Stomach smooth muscle (tissue), 2 donors: ENCODE data around the gene GGCX.
"Not testable (repeated sequence)": the region's sequence is repeated elsewhere in the genome, so short reads cannot be mapped to it uniquely, and the experiment has no call there.

ENCODE experiments used
- H3K27ac ChIP-seq: one replicate; pipeline ENCODE4 v1.7.0; 2013; ENCODE audit warnings: mild to moderate bottlenecking, low read length, inconsistent platforms
- H3K27me3 ChIP-seq, 2 donors: one replicate each; pipeline ENCODE4 v1.7.0; 2013; ENCODE audit warnings: low read length in 2 of 2; ENCODE audit not compliant: insufficient read depth in 2 of 2, control insufficient read depth in 1 of 2
- H3K36me3 ChIP-seq, 2 donors: one replicate each; pipeline ENCODE4 v1.7.0; 2013; ENCODE audit warnings: low read length in 2 of 2; ENCODE audit not compliant: control insufficient read depth in 2 of 2, insufficient read depth in 2 of 2
- H3K4me1 ChIP-seq: one replicate; pipeline ENCODE4 v1.7.0; 2013; ENCODE audit warnings: low read length; ENCODE audit not compliant: control insufficient read depth, insufficient read depth
- H3K4me3 ChIP-seq, 2 donors: one replicate each; pipeline ENCODE4 v1.7.0; 2013; ENCODE audit warnings: low read length in 2 of 2
- H3K9ac ChIP-seq, 2 donors: one replicate each; pipeline ENCODE4 v1.7.0; 2013; ENCODE audit warnings: low read length in 2 of 2, mild to moderate bottlenecking in 1 of 2
- H3K9me3 ChIP-seq, 2 donors: one replicate each; pipeline ENCODE4 v1.7.0; 2013; ENCODE audit warnings: low read length in 2 of 2; ENCODE audit not compliant: control insufficient read depth in 2 of 2
- donor health status: healthy.
- donor health status: Pancreatic carcinoma.

The GGCX gene

GRCh38 chr2:85593023-85593422 lies 31.7 kb upstream of the GGCX start:
- Histone ChIP-seq H3K27ac (no peak overlapping the region), H3K9ac (no peak overlapping the region), H3K36me3 (peaks cover 6 to 12% of the 10 kb centered on the region in 2 donors), H3K27me3 (no peaks in the 10 kb centered on the region), H3K4me1 (peaks cover 53% of the 10 kb centered on the region), H3K9me3 (no peaks in the 10 kb centered on the region), H3K4me3 (no peak overlapping the region)

GRCh38 chr2:85592299-85592698 lies 31.0 kb upstream of the GGCX start:
- peaks cover 53% of the 10 kb centered on the region for H3K4me1 ChIP-seq
- H3K9me3 ChIP-seq, H3K27me3 ChIP-seq, H3K27ac ChIP-seq, H3K4me3 ChIP-seq, H3K9ac ChIP-seq, H3K36me3 ChIP-seq: not testable (repeated sequence)

- no peaks in the 10 kb centered on the region for H3K27me3 ChIP-seq
- H3K4me1 ChIP-seq: peaks cover 45% of the 10 kb centered on the region
- H3K9me3 ChIP-seq: no peaks in the 10 kb centered on the region
- H3K36me3 ChIP-seq: peaks cover 0 to under 1% of the 10 kb centered on the region in 2 donors
- H3K9ac ChIP-seq: no peak overlapping the region
- H3K27ac ChIP-seq: peak overlapping the region; percentile 41
- no peak overlapping the region for H3K4me3 ChIP-seq
These were observed 30.3 kb upstream of the GGCX start for GRCh38 chr2:85591563-85591962.

- Histone ChIP-seq H3K9ac (no peak overlapping the region), H3K4me1 (peaks cover 39% of the 10 kb centered on the region), H3K27ac (peak overlapping the region; percentile 37), H3K27me3 (no peaks in the 10 kb centered on the region), H3K9me3 (no peaks in the 10 kb centered on the region), H3K36me3 (no peaks in the 10 kb centered on the region), H3K4me3 (no peak overlapping the region)
These were observed 29.7 kb upstream of the GGCX start for GRCh38 chr2:85590950-85591349.

- H3K9ac ChIP-seq: no peak overlapping the region
- H3K9me3 ChIP-seq: no peaks in the 10 kb centered on the region
- peaks cover 43% of the 10 kb centered on the region for H3K4me1 ChIP-seq
- peak overlapping the region; percentile 37 for H3K27ac ChIP-seq
- H3K4me3 ChIP-seq: no peak overlapping the region
- no peaks in the 10 kb centered on the region for H3K27me3 ChIP-seq
- H3K36me3 ChIP-seq: no peaks in the 10 kb centered on the region
These were observed 28.9 kb upstream of the GGCX start for GRCh38 chr2:85589982-85590791.

GRCh38 chr2:85589181-85589580 lies 27.9 kb upstream of the GGCX start:
- Histone ChIP-seq H3K9ac (no peak overlapping the region), H3K4me3 (no peak overlapping the region), H3K4me1 (peaks cover 40% of the 10 kb centered on the region), H3K27me3 (no peaks in the 10 kb centered on the region), H3K27ac (no peak overlapping the region), H3K36me3 (no peaks in the 10 kb centered on the region), H3K9me3 (no peaks in the 10 kb centered on the region)

GRCh38 chr2:85588645-85589044 lies 27.4 kb upstream of the GGCX start:
- H3K4me1 ChIP-seq: peaks cover 43% of the 10 kb centered on the region
- H3K9me3 ChIP-seq: no peaks in the 10 kb centered on the region
- no peak overlapping the region for H3K4me3 ChIP-seq
- H3K36me3 ChIP-seq: no peaks in the 10 kb centered on the region
- no peak overlapping the region for H3K9ac ChIP-seq
- H3K27me3 ChIP-seq: no peaks in the 10 kb centered on the region
- peak overlapping the region; percentile 2 for H3K27ac ChIP-seq

GRCh38 chr2:85588236-85588635 lies 26.9 kb upstream of the GGCX start:
- Histone ChIP-seq H3K27me3 (no peaks in the 10 kb centered on the region), H3K9ac (no peak overlapping the region), H3K9me3 (no peaks in the 10 kb centered on the region), H3K4me1 (peaks cover 43% of the 10 kb centered on the region), H3K27ac (peak overlapping the region; percentile 2), H3K4me3 (no peak overlapping the region), H3K36me3 (no peaks in the 10 kb centered on the region)

GRCh38 chr2:85585781-85586105 lies 24.4 kb upstream of the GGCX start:
- H3K4me3 ChIP-seq: peak overlapping the region in 1 of 2 donors; percentile 80
- H3K4me1 ChIP-seq: peaks cover 33% of the 10 kb centered on the region
- H3K9me3 ChIP-seq: no peaks in the 10 kb centered on the region
- H3K36me3 ChIP-seq: no peaks in the 10 kb centered on the region
- peak overlapping the region; percentile 77 for H3K27ac ChIP-seq
- H3K9ac ChIP-seq: peak overlapping the region; percentile 29 to 79
- H3K27me3 ChIP-seq: no peaks in the 10 kb centered on the region

GRCh38 chr2:85584857-85585780 lies 23.8 kb upstream of the GGCX start:
- Histone ChIP-seq H3K36me3 (no peaks in the 10 kb centered on the region), H3K4me3 (peak overlapping the region; percentile 73 to 80), H3K9ac (peak overlapping the region; percentile 79 to 84), H3K27me3 (no peaks in the 10 kb centered on the region), H3K4me1 (peaks cover 28% of the 10 kb centered on the region), H3K27ac (peak overlapping the region; percentile 77), H3K9me3 (no peaks in the 10 kb centered on the region)
